ENCODE data around the gene GPM6B.

GPM6B gene

GRCh38 chrX:13824746-13825145 is 7.9 kb upstream of the GPM6B start:
- no peak for DNase-seq (ENCODE audit: low read depth)

DNA sequence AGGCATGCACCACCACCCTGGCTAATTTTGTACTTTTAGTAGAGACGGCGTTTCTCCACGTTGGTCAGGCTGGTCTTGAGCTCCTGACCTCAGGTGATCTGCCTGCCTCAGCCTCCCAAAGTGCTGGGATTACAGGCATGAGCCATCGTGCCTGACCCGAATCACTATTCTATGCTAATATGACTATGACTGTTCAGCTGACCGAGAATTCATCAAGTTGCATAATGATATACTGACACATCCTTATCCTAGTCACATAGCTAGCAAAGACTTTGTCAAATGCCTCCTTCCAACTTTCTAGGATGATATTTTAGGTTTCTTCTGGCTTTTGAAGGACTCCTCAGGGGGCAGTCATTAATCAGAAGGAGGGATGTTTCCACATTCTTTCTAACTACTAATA is 4.8 kb upstream of the GPM6B start:
- no peak for DNase-seq (ENCODE audit: low read depth)

- no peak for DNase-seq (ENCODE audit: low read depth)
Observed at GRCh38 chrX:13816176-13816575, 717 bp downstream of the GPM6B start.

GRCh38 chrX:13815664-13816063 is 1.2 kb downstream of the GPM6B start:
- no peak for DNase-seq (ENCODE audit: low read depth)

GRCh38 chrX:13808865-13809264 is 8.0 kb downstream of the GPM6B start:
- DNase-seq (ENCODE audit: low read depth) = no peak

GRCh38 chrX:13808293-13808692 is 8.6 kb downstream of the GPM6B start:
- no peak for DNase-seq (ENCODE audit: low read depth)

GRCh38 chrX:13805241-13805640 is 11.7 kb downstream of the GPM6B start:
- no peak for DNase-seq (ENCODE audit: low read depth)

DNA sequence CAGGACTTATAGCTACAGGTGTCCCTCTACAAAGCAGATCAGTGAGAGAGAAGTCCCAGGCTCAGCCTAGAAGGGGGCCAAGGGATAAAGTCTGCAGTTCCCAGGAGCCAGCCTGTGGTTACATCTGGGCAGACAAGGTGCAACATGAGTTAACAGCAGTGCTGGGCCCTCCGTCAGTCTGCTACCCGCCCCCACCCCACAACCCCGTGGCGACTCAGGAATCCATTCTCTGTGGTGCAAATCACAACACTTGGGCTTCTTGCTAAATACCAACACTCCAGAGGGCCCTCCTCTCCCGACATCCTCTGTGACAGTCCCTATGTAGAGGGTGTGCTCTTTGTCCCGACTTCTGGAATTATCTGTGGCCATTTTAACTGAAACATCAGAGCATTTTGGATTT is 13.8 kb downstream of the GPM6B start:
- DNase-seq (ENCODE audit: low read depth) = no peak

- no peak for DNase-seq (ENCODE audit: low read depth)
Observed at GRCh38 chrX:13798184-13798583, 18.7 kb downstream of the GPM6B start.

GRCh38 chrX:13797512-13797911 is 19.4 kb downstream of the GPM6B start:
- DNase-seq (ENCODE audit: low read depth) = no peak

- DNase-seq (ENCODE audit: low read depth) = no peak
Observed at GRCh38 chrX:13794417-13794816, 22.5 kb downstream of the GPM6B start.

DNA sequence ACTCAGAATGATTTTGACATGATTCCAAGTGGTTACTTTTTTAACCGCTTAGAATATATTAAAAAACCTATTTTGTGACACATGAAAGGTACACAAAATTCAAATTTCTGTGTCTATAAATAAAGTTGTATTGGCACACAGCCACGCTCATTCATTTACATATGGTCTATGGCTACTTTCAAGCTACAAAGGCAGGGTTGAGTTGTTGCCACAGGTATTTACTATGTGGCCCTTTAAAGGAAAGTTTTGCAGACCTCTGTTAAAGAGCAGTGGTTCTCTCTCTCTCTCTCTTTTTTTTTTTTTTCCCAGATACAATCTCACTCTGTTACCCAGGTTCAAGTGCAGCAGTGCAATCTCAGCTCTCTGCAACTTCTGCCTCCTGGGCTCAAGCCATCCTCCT is 23.0 kb downstream of the GPM6B start:
- DNase-seq (ENCODE audit: low read depth) = no peak

- no peak for DNase-seq (ENCODE audit: low read depth)
Observed at GRCh38 chrX:13791559-13791958, 25.3 kb downstream of the GPM6B start.

GRCh38 chrX:13791145-13791544 is 25.7 kb downstream of the GPM6B start:
- no peak for DNase-seq (ENCODE audit: low read depth)

DNA sequence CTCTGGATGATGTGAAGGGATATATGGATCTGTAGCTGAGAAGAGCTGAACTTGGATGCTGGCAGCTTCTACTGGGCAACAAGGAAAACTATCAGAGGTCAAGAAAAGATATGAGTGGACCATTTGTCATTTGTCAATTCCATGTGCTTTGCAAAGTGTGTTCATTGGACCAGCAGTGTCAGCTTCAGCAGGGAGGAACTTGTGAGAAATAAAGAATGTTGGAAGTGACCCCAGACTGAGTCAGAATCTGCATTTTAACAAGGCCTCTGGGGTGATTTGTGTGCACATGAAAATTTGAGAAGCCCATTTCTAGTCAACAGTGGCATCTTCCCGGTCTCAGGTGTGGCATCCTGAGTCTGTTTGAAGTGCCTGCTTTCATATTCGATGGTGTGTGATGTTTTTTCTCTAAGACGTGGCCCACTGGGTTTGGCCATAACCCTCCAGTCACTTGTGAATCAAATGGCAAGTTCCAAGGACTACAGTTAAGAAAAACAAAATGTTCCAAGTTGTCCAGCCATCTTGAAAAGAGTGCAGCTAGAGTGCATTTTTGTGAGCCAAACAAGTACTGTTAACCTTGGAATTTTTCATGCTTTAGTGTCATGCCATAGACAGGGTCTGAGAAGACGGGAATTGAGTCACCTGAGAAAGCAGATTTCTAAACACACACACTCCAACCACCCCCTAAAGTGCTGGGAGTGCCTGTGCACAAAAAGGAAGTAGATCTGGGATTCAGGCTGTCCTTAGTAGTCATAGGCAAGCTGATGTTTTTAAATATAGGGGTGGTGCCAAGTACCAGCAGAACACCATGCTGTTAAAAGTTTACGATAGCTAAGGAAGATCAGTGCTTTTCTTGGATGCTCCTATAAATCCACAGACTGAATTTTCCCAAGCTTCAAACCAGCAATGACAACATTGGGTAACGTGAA is 26.4 kb downstream of the GPM6B start:
- DNase-seq (ENCODE audit: low read depth) = no peak

DNA sequence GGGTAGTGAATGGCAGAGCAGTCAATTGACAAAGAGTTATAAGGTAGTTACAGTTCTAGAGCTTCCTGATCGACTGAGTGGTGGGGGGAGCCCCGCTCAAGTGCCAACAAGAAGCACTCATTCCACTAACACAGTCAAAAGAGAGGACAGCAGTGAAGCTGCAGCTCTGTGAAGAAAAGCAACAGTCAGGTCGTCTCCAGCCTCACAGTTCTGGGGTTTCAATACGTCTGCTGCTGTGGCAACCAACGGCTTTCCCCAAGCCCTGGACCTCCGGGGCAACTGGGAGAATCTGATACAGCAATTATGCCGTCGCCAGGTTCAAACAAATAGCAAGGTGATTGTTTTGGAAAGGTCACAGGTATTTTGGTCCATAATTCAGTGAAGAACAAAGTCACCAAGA is 30.8 kb downstream of the GPM6B start:
- DNase-seq (ENCODE audit: low read depth) = no peak

GRCh38 chrX:13780868-13781427 is 35.9 kb downstream of the GPM6B start:
- DNase-seq (ENCODE audit: low read depth) = no peak

DNA sequence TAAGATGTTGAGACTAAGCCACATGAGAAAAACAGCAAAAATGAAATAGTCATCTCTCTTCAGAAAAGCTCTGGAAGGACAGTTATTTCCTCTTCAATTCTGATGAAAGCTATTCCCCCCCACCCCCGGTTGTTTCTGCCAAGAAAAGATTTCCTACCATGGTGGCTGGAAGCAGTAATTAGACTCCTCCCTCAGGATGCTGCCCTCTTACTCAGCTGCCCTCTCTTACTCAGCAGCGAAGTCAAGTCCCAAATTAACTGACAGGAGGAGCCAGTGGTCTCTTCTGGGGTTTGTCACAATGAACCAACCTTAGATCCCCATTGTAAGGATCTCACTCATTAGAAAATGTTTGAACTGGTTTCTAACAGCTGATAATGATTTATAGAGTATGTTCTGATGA is 38.0 kb downstream of the GPM6B start:
- no peak for DNase-seq (ENCODE audit: low read depth)

GRCh38 chrX:13776387-13776786 is 40.5 kb downstream of the GPM6B start:
- no peak for DNase-seq (ENCODE audit: low read depth)

- DNase-seq (ENCODE audit: low read depth) = no peak
Observed at GRCh38 chrX:13775837-13776236, 41.1 kb downstream of the GPM6B start.

- no peak for DNase-seq (ENCODE audit: low read depth)
Observed at GRCh38 chrX:13774696-13775095, 42.2 kb downstream of the GPM6B start.

- no peak for DNase-seq (ENCODE audit: low read depth)
Observed at GRCh38 chrX:13770013-13770535, 46.8 kb downstream of the GPM6B start.

- DNase-seq (ENCODE audit: low read depth) = no peak
Observed at GRCh38 chrX:13768939-13769338, 48.0 kb downstream of the GPM6B start.

GRCh38 chrX:13764765-13765164 is 52.1 kb downstream of the GPM6B start:
- DNase-seq (ENCODE audit: low read depth) = no peak

All from stimulated activated CD8-positive, alpha-beta memory T cell treated with anti-CD3 and anti-CD28 coated beads, Interleukin-15, amount 100 ng/mL, for 1 hour (primary cell).